K562 (cell line): Measurements from ENCODE around the gene ACAP2. TPM values are rescaled to one million over a fixed set of nuclear protein-coding genes. Genes with fewer than 3 reads are reported as not detected.

Experiments
- ATAC-seq: fragments of 200-7000 bp; cut with Tn5 transposase; 3 replicates; pipeline ENCODE4 v1.9.1; 2020; ENCODE audit warnings: moderate library complexity
- BruUV-seq: library from RNA; stranded (reverse); fragments of 400-500 nt; replicated peaks from 2 replicates; lab custom pipeline; 2021; lab: Mats Ljungman, UMichigan
- CTCF ChIA-PET: fragments of 300-600 bp; formaldehyde crosslinking; extraction: SDS; loops from one replicate; lab custom pipeline; 2021; ENCODE audit warnings: low intra/inter-chr PET ratio; lab: Yijun Ruan, JAX
- POLR2A ChIA-PET: fragments of 300-600, 350-650 bp; sonication (Branson Sonifier 250); formaldehyde crosslinking; extraction: SDS; loops from one replicate; lab custom pipeline; 2021; ENCODE audit warnings: antibody characterized with exemption, inconsistent platforms; lab: Yijun Ruan, JAX
- DNase-seq, 4 experiments: peaks; one replicate each; pipeline versions ENCODE4 v3.0.0 to v3.0.0-alpha.2; 2011 to 2018; ENCODE audit warnings: low spot score in 3 of 4, mixed read lengths in 3 of 4; ENCODE audit errors: extremely low read depth in 1 of 4
- FAIRE-seq: peaks from 2 replicates; lab custom pipeline; 2011; peaks lifted over from hg19 to GRCh38; lab: Jason Lieb, UNC
- H2AFZ ChIP-seq: 2 replicates; pipeline ENCODE4 v1.6.0; 2011; ENCODE audit warnings: low read depth, low read length, control low read depth, inconsistent platforms
- H3K27ac ChIP-seq: fragments of 200-600 bp; 3 replicates; pipeline ENCODE4 v1.8.0; 2011; ENCODE audit warnings: low read depth, mild to moderate bottlenecking, control low read depth, inconsistent platforms, low read length, moderate library complexity, mixed read lengths; ENCODE audit errors: extremely low read depth
- H3K27me3 ChIP-seq, 2 experiments: fragments of 300-600 bp in 1 of 2; 2 replicates in 1 of 2; 3 replicates in 1 of 2; pipeline versions ENCODE4 v1.6.0 to v1.8.0; 2011; ENCODE audit warnings: inconsistent platforms in 2 of 2, low read length in 2 of 2, mild to moderate bottlenecking in 1 of 2, mixed read lengths in 1 of 2, moderate library complexity in 1 of 2; ENCODE audit not compliant: control insufficient read depth in 2 of 2, insufficient read depth in 2 of 2
- H3K36me3 ChIP-seq: fragments of 300-600 bp; 3 replicates; pipeline ENCODE4 v1.8.0; 2011; ENCODE audit warnings: mild to moderate bottlenecking, low read length, inconsistent platforms; ENCODE audit not compliant: control insufficient read depth, insufficient read depth
- H3K4me1 ChIP-seq, 2 experiments: fragments of 200-600 bp in 1 of 2; replicated peaks in 1 of 2; 2 replicates in 1 of 2; 3 replicates in 1 of 2; pipeline versions ENCODE4 v1.5.1 to v1.8.0; 2011; ENCODE audit warnings: inconsistent platforms in 2 of 2, low read length in 2 of 2, mild to moderate bottlenecking in 1 of 2, mixed read lengths in 1 of 2, moderate library complexity in 1 of 2; ENCODE audit not compliant: control insufficient read depth in 2 of 2, insufficient read depth in 2 of 2
- H3K4me2 ChIP-seq: 2 replicates; pipeline ENCODE4 v1.6.1; 2011; ENCODE audit warnings: low read length, control low read depth, inconsistent platforms, mixed read lengths; ENCODE audit not compliant: insufficient read depth
- H3K4me3 ChIP-seq: fragments of 200-600 bp; sonication (generic), shearing (Covaris generic); 2 replicates; pipeline ENCODE4 v1.5.1; 2016; ENCODE audit warnings: control low read depth, inconsistent platforms
- H3K79me2 ChIP-seq: fragments of 200-600 bp; 3 replicates; pipeline ENCODE4 v1.8.0; 2011; ENCODE audit warnings: low read length, inconsistent platforms; ENCODE audit not compliant: control insufficient read depth, insufficient read depth
- H3K9ac ChIP-seq, 2 experiments: 2 replicates each; pipeline versions ENCODE4 v1.6.0 to v1.6.1; 2011; ENCODE audit warnings: low read depth in 2 of 2, low read length in 2 of 2, control low read depth in 1 of 2, inconsistent platforms in 1 of 2, mild to moderate bottlenecking in 1 of 2, mixed read lengths in 1 of 2; ENCODE audit not compliant: insufficient read depth in 1 of 2
- H3K9me1 ChIP-seq: one replicate; pipeline ENCODE4 v1.6.0; 2011; ENCODE audit warnings: inconsistent platforms, mild to moderate bottlenecking, low read length, moderate library complexity; ENCODE audit not compliant: control insufficient read depth, insufficient read depth
- H3K9me3 ChIP-seq: replicated peaks from 2 replicates; pipeline ENCODE4 v1.5.1; 2011; ENCODE audit warnings: low read depth, low read length, inconsistent platforms; ENCODE audit not compliant: control insufficient read depth, insufficient read depth
- H4K20me1 ChIP-seq: replicated peaks from 2 replicates; pipeline ENCODE4 v1.6.1; 2011; ENCODE audit warnings: low read length, inconsistent platforms, mixed read lengths; ENCODE audit not compliant: control insufficient read depth, insufficient read depth
- ETS1 ChIP-seq: conservative IDR thresholded peaks from 2 replicates; pipeline ENCODE4 v1.6.1; 2011; ENCODE audit warnings: low read depth, mild to moderate bottlenecking, low read length; ENCODE audit not compliant: control insufficient read depth
- FOSL1 ChIP-seq: fragments of 200-800 bp; sonication (Bioruptor generic); conservative IDR thresholded peaks from 2 replicates; pipeline ENCODE4 v1.6.1; 2016; ENCODE audit warnings: missing genetic modification characterization, missing compliant biosample characterization
- GATAD2B ChIP-seq: fragments of 450-650 bp; IDR thresholded peaks from 2 replicates; pipeline ENCODE4 v1.6.1; 2017; ENCODE audit warnings: mild to moderate bottlenecking, borderline replicate concordance
- GMEB1 ChIP-seq: fragments of 250-450 bp; sonication (Bioruptor Pico); IDR thresholded peaks from 2 replicates; pipeline ENCODE4 v1.4.0; 2020; ENCODE audit warnings: mild to moderate bottlenecking
- SIN3B ChIP-seq: fragments of 450-650 bp; IDR thresholded peaks from 2 replicates; pipeline ENCODE4 v1.6.1; 2017; ENCODE audit warnings: low read depth, mild to moderate bottlenecking, moderate library complexity
- SP1 ChIP-seq: sonication (generic); formaldehyde crosslinking; IDR thresholded peaks from 2 replicates; pipeline ENCODE4 v1.8.1; 2022; ENCODE audit warnings: mild to moderate bottlenecking, missing genetic modification reagents
- TFAP4 ChIP-seq: sonication (generic); formaldehyde crosslinking; IDR thresholded peaks from 2 replicates; pipeline ENCODE4 v1.8.0; 2022; ENCODE audit warnings: missing genetic modification reagents, mild to moderate bottlenecking, moderate library complexity, borderline replicate concordance
- ZBTB11 ChIP-seq, 3 experiments: fragments of 200-800 bp in 1 of 3; fragments of 250-450 bp in 1 of 3; fragments of 450-650 bp in 1 of 3; sonication (Bioruptor Pico) in 1 of 3; sonication (Bioruptor generic) in 1 of 3; formaldehyde crosslinking in 1 of 3; IDR thresholded peaks; 2 replicates each; pipeline versions ENCODE4 v1.6.1 to v1.8.0; 2016 to 2022; ENCODE audit warnings: mild to moderate bottlenecking in 2 of 3, missing genetic modification characterization in 2 of 3, missing compliant biosample characterization in 1 of 3, moderate library complexity in 1 of 3
- ZNF165 ChIP-seq: fragments of 250-450 bp; sonication (Bioruptor Pico); IDR thresholded peaks from 2 replicates; pipeline ENCODE4 v1.4.0; 2020; ENCODE audit warnings: borderline replicate concordance
- WGBS: fragments of 100-300 bp; shearing (Covaris generic); methylation state at CpG from one replicate; pipeline ENCODE4 v1.1.6; 2016; ENCODE audit warnings: low coverage, mixed read lengths; ENCODE audit not compliant: insufficient coverage; ENCODE audit errors: missing lambda C conversion rate; 5-methylcytosine and 5-hydroxymethylcytosine counted together
- in situ Hi-C: fragments of 300-500 bp; cut with MboI; formaldehyde crosslinking; loops from 4 replicates; pipeline ENCODE4 v1.15.0; 2018; ENCODE audit warnings: inconsistent platforms, mixed read lengths
- intact Hi-C: fragments of 100-400 bp; cut with micrococcal nuclease; formaldehyde crosslinking; loops from 2 replicates; pipeline ENCODE4 v1.14.2; 2022
- polyA plus RNA-seq, 8 experiments: library from polyadenylated mRNA; depleted of rRNA in 4 of 8; stranded (reverse) in 5 of 8; unstranded in 3 of 8; fragments of >200 nt; fragmentation: Nextera tagmentation in 2 of 8; fragmentation: Illumina TruSeq in 1 of 8; extraction: Ambion mirVana in 2 of 8; extraction: Trizol in 1 of 8; gene quantifications; 2 replicates each; pipeline versions ENCODE4 v1.2.1 to v1.2.3, GENCODE V29; 2011 to 2014; ENCODE audit warnings: inconsistent platforms in 1 of 8, missing spikeins in 1 of 8
- total RNA-seq, 7 experiments: library from RNA; depleted of rRNA in 6 of 7; stranded (reverse); fragments of >200 nt in 6 of 7; fragmentation: Illumina TruSeq in 2 of 7; extraction: Trizol in 2 of 7; gene quantifications; 2 replicates each; pipeline versions ENCODE4 v1.2.1 to v1.2.3, GENCODE V29; 2011 to 2021; ENCODE audit warnings: low replicate concordance in 1 of 7

The ACAP2 gene
- total and polyA plus RNA-seq, 9 of the 15 experiments (the other 6 are each of a cell fraction or from before 2014, with no cell fraction given), result 10.6 to 52.7 (median 34.4) TPM

GRCh38 chr3:195260280-195260905 lies 182.4 kb downstream of the ACAP2 start:
- ChIA-PET CTCF (interaction anchor here (0.6 to 1.7 kb wide), 7 partner anchors 226 to 589 kb away, joined by 3 to 19 read pairs (median 4); no protein-coding TSS in a partner anchor), POLR2A (interaction anchor here (1.1 kb wide), 1 partner anchor 10 kb away, joined by 6 read pairs; no protein-coding TSS in a partner anchor)
- Histone ChIP-seq H3K4me1 (peaks cover 14 to 36% of the 10 kb centered on the region in 2 experiments), H3K27ac (no peak overlapping the region), H3K27me3 (no peaks in the 10 kb centered on the region), H3K4me2 (peak overlapping the region; percentile 64), H3K4me3 (peak overlapping the region; percentile 55), H4K20me1 (no peaks in the 10 kb centered on the region), H3K9me1 (no peaks in the 10 kb centered on the region), H3K36me3 (peaks cover 12% of the 10 kb centered on the region; the same call in 2 of the 3 replicates), H3K9me3 (no peaks in the 10 kb centered on the region), H3K79me2 (peaks cover 38% of the 10 kb centered on the region), H2AFZ (peak overlapping the region; percentile 64), H3K9ac (peak overlapping the region in 1 of 2 experiments; percentile 85; a peak in 2 of 4 replicates)
- DNase-seq, result no peak
- BruUV-seq, result no TSS peak
- intact Hi-C loops (loop anchor here (1.0 to 10.0 kb wide), 3 partner anchors 73 to 926 kb away; no protein-coding TSS in a partner anchor), in situ Hi-C loops (no loop called here)
- no peak for ATAC-seq
- 41% methylated on average over 23 of the region's 41 CpGs for WGBS
- FAIRE-seq, result no peak
- TF ChIP-seq TFAP4 (peak; percentile 52; the same call in 1 of the 2 replicates), ETS1 (0 out of 2 replicates have a peak, but pooled peaks have one; percentile 18), ZBTB11 (CRISPR knock-in tag; IDR thresholded peaks at IDR 0.05) (0 out of 6 replicates have a peak, but pooled peaks of 1 of the 3 experiments have one; percentile 25), SP1 (no peak), SIN3B (peak; percentile 53), ZNF165 (CRISPR knock-in tag) (no peak), GMEB1 (CRISPR knock-in tag) (peak; percentile 35; the same call in 1 of the 2 replicates), FOSL1 (no peak), GATAD2B (peak; percentile 2; the same call in 1 of the 2 replicates)
